ENCODE results near the gene TOR4A.

The TOR4A gene

DNA sequence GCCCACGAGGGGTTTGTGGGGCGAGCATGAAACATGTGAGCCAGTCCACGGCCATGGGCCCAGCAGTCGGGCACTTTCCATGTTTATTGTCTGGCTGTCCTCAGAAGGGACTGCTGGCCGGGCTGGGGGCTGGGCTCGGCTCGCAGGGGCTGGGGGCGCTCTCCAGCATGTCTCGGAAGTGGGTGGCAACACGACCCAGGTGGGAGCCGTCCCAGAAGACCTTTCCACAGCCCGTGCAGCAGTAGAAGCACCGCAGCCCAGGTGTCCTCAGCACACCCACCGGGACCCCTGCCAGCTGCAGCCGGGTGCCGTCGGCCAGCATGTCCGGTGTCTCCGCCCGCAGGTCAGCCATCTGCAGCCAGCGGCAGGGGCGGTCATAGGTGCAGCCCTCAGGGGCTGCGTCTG is 29.3 kb downstream of the TOR4A start:
- DNase-seq (ENCODE audit: low spot score): no peak

DNA sequence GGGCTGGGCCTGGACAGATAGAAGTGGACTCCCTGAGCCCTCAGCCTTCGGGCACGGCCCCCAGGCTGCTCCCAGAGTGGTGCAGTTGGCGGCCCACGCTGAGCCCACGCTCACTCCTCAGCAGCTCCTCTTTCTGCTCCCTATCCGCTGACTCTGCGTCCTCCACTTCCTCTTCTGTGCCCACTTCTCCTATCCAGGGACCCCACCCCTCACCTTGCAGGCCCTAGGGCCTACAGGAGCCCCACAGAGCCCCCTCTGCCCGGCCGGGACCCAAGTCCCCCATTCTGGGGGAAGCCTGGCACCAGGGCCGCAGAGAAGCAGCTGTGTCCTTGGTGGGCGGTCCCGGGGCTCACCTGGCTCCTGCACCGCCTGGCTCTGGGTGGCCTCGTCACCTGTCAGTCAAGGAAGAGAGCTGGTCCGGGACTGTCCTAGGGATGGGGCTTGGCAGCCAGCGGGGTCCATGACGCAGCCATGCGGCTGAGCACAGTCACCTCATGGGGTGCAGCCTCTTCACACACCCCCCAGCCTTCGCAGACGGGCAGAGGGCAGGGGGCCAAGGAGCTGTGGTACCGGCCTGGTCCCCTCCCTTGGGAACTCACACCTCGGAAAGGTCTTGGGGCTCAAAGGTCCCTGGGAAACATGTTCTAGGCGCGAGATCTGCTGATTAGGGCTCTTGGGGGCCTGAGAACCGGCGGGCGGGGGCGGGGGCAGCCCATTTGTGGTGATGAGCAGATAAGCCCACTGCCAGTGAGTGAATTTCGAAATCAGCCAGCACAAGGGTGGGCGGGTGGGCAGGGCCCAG is 29.9 kb downstream of the TOR4A start:
- DNase-seq (ENCODE audit: low spot score): no peak

- DNase-seq (ENCODE audit: low spot score): no peak
These were observed 30.6 kb downstream of the TOR4A start for GRCh38 chr9:137308057-137308619.

DNA sequence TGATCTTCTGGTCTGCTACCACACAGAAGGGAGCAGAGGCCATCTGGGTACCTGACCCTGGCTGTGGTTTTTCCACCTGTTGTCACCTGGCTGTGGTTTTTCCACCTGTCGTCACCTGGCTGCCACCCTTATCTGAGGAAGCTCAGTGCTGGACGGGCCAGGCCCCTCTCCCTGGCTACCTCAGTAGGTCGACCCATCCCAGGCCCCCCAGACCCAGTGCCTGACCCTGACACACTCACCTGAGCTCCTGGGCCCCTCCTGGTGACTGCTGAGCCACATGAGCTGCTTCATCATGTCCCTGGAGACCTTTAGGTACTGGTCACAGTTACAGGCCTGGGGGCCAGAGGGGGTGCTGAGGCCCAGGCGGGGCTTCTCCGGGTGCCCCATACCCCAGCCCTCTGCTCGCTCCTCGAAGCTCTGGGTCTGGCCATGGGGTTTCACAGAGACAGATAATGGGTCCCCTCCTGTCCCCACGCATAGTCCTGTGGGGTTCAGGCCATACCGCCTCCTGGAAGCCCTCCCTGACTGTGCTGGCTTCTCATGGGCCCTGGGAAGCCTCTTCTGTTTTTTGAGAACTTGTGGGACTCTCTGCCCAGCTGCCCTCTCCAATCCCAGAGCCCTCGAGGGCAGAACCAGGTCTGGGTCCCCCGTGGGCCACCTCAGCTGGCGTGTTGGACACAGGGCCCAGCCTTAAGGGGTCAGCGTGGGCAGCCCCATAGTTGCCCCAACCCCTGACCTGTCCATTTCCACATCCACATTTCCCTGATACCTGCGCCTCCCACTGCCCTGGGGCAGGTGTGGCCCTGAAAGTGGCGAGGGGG is 32.1 kb downstream of the TOR4A start:
- no peak for DNase-seq (ENCODE audit: low spot score)

DNA sequence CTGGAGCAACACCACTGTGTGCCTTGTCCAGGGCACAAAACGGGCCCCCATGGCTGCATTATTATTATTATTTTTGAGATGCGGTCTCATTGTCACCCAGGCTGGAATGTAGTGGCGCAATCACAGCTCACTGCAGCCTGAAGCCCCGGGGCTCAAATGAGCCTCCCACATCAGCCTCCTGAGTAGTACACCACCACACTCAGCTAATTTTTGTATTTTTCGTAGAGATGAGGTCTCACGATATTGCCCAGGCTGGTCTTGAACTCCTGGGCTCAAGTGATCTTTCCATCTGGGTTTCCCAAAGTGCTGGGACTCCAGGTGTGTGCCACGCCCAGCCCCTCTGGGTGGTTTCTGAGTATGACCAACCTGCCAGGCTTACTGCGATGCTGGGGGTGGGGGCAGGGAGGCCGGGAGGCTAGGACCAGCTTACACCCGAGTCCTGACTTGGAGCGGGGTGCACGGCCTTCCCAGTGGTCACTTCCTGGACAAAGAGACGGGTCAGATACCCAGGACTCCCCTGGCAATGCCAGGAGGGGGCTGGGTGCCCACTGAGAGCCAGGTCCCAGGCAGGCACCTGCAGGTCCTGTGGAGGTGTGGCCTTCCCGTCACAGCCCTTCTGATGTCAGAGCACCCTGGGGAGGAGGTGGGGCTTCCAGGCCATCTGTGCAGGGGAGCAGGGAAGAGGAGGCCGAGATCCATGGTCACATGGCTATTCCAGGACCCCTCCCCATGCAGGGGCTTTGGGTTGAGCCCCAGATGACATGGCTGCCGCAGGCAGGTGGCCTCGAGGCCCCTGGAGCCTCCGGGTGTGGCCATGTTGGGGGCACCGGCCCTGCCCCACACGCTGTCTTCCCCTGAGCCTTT is 32.9 kb downstream of the TOR4A start:
- DNase-seq (ENCODE audit: low spot score): no peak

DNA sequence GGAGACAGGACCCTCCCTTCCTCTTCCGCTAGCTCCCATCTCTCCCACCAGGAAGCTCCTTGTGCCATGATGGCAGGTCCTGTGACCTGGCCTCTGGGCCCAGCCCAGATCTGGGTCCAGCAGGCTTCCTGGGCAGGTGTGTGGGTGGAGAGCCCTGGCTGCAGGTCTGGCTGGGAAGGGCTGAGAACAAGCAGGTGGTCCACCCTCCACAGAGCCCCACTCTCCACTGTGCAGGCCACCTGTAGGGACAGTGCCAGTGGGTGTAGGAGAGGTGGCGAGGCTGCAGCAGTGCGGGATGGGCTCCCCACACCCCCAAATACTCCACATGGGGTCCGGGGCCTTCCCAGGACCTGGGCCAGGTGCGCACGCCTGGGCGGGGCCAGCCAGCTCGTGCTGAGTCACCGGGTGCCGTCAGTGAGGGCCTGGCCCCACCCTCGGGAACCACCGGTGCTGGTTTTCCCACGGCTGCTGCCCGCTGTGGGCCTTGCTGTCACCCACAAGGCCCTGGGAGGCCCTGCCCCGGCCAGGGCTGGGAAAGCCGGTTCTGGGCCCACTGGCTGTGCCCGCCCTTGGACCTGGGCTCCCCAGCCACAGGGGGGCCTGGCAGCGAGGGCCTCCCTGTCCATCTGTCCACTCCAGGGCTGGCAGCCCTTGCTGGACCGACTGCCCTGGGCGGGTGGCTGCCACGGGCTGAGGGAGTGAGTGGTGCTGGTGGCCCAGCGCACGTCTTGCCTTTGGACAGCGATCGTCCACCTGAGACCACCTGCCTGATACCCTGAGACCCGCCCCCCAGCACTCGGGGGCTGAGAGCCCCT is 33.9 kb downstream of the TOR4A start:
- no peak for DNase-seq (ENCODE audit: low spot score)

GRCh38 chr9:137311986-137312851 is 34.7 kb downstream of the TOR4A start:
- DNase-seq (ENCODE audit: low spot score): no peak

DNA sequence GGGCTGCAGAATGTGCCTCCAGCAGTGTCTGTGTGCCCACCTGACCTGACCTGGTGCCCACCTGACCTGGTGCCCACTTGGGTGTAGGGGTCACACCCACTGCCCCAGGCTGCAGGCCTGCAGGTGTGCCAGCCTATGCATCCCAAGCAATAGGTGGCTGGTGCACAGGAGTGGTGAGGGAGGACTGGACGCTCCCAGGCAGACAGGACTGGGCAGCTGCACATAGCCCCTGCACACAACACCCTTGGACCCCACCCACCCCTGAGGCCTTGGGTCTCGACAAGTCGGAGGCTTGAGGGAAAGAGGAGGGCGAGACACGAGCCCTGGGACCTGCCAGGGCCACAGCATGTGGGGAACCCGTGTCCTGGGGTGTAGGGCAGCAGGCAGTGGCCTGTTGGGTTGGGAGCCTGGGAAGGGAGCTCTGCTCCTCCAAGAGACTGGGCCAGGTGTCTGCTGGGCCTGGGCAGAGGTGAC is 35.4 kb downstream of the TOR4A start:
- no peak for DNase-seq (ENCODE audit: low spot score)

DNA sequence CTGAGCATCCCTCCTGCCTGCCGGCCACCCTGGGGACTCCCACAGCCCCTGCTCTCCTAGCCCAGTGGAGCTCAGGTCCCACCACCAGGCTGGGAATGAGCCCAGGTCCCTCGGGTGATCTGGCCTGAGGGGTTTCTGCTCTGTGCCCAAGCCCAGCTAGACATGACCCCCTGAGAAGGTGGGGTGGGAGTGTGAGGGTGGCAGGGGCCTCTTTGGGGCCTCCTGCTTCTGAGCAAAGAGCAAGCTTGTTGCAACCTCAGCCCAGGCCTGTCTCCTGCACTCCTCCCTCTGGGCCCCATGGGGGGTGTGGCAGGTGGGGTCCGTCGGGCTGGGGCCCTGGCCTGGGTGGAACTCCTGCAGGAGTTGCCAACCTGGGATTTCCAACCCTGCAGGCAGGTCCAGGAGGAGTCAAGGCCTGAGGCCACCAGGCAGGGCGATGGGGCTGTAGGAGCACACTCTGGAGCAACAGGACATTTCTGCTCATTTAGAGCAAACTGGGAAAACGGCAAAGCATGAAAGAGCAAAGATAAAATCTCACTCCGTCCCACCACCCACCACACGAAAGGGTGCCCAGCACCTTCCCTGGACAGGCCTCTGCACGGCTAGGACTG is 35.9 kb downstream of the TOR4A start:
- DNase-seq (ENCODE audit: low spot score): no peak

DNA sequence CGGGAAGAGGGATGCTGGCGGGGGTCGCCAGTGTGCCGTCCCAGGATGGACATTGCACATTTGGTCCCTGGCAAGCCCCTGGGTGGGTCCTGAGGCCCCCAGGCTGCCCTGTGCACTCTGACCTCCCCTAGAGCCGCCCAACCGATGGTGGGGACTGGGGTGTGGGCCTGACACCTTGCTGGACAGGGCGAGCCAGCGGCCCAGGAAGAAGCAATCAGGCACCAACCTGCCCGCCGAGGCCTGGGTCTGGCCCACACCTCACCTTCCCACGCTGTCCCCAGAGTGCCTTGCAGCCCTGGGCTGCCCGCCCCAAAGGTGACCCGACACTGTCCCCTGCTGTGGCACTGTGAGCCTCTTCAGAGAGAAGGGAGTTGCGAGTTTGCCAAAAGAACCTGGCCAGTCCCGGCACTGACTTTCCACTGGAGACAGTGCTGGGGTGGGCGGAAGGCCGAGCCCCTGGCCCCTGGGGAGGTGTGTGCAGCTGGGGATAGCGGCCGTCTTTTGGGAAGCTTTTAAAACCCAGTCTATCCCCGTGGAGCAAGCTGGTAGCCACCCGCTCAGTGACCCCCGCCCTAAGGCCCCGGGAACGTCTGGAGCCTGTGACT is 36.5 kb downstream of the TOR4A start:
- no peak for DNase-seq (ENCODE audit: low spot score)

- no peak for DNase-seq (ENCODE audit: low spot score)
These were observed 37.3 kb downstream of the TOR4A start for GRCh38 chr9:137314561-137315560.

DNA sequence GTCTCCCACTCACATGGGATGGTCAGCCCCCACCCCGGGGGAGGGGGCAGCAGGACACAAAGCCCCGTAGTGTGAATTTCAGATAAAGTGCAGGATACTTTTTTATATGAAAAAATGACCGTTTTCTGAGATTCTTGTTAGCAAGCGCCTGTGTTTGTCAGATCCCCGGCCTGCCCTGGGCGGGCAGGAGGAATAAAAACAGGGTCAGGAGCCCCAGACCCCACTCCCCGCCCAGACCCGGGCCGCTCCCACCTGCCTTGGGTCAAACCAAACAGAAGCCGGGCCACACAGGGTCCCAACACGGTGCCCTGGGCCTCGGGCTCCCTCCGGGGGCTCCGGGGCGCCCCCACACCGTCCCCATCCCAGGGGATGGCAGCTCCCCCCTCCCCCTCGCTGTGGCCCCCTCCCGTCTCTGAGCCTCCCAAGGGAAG is 38.1 kb downstream of the TOR4A start:
- DNase-seq (ENCODE audit: low spot score): no peak

- peak; percentile 57 for DNase-seq (ENCODE audit: low spot score)
These were observed 38.8 kb downstream of the TOR4A start for GRCh38 chr9:137316012-137316981.

GRCh38 chr9:137317021-137317717 is 39.6 kb downstream of the TOR4A start:
- DNase-seq (ENCODE audit: low spot score): no peak

GRCh38 chr9:137317718-137318511 is 40.4 kb downstream of the TOR4A start:
- no peak for DNase-seq (ENCODE audit: low spot score)
